ENCODE results near the gene SLC6A11. TPM values are rescaled to one million over a fixed set of nuclear protein-coding genes. Genes with fewer than 3 reads are reported as not detected.

Gene SLC6A11
- polyA plus RNA-seq, 1 experiment: not detected

DNA sequence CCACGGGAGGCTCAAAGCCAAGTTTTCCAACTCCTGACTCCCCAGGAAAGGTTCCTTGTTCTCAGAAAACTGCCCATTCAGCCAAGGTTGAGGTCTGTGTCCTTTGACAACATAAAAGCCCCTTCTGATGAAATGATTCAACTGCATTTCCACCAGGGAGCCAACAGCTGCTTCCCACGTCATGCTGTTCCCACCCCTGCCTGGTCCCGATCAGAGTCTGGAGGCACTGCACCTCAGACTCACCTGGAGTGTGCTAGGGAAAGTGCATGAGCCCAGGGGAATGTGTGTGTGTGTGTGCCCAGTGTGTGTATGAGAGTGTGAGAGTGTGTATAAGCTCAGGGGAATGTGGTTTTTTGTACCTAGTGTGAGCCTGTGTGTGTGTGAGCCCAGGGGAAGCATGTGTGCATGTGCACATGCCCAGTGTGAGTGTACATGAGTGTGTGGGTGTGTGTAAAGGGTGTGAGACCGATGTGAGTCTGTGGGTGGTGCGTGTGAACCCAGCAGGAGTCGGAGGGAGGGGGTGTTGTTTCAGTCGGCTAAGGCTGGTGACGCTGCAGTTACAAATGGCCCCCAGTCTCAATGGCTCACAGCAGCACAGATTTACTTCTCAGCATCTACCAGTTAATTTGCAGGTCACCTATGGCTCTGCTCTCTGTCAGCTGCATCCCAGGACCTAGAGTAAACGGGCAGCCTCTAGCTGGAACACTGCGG, 156.2 kb downstream of the SLC6A11 start:
- no peak for TF ChIP-seq CTCF (IDR thresholded peaks at IDR 0.05; ENCODE audit: insufficient read depth, low read depth, low read length)
- Histone ChIP-seq H3K4me3 (ENCODE audit: low read depth, low read length) (no peak overlapping the region), H3K27me3 (ENCODE audit: control insufficient read depth, insufficient read depth, low read length) (no peaks in the 10 kb centered on the region; the same call in 1 of the 2 replicates), H3K36me3 (ENCODE audit: control insufficient read depth, insufficient read depth, low read length) (no peaks in the 10 kb centered on the region)
- no peak for DNase-seq (ENCODE audit: low read depth)
- POLR2A ChIA-PET: no interaction called here
- CTCF ChIA-PET: no interaction called here

DNA sequence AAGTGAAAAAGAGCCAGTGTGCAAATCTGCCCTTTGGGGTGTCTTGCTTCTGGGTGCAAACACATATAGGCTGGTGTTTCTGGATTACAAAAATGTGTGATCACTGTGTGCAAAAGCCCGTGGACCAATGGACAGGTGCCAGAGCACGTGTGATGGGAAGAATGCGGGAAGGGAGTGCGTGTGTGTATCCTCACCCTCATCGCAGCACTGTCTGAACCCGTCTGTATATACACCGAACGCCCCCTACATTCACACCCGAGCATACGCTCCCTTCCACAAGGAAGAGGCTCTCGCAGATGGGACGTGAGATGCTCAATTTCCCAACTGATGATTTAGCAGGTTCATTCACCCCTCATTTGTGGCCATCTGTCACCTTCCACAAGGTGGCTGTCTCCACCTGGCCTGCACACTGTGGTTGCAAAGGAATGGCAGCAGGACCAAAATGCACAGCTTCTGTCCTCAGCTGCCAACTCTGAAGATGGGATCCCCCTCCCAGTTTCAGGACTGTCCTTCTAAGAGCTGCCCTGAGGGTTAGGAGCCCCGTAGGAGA, 157.1 kb downstream of the SLC6A11 start:
- H3K27me3 ChIP-seq (ENCODE audit: control insufficient read depth, insufficient read depth, low read length): no peaks in the 10 kb centered on the region; the same call in 1 of the 2 replicates
- H3K36me3 ChIP-seq (ENCODE audit: control insufficient read depth, insufficient read depth, low read length): no peaks in the 10 kb centered on the region
- CTCF ChIA-PET: interaction anchor here (0.8 kb wide), 1 partner anchor 10 kb away, joined by 3 read pairs; no protein-coding TSS in a partner anchor
- POLR2A ChIA-PET: no interaction called here
- DNase-seq (ENCODE audit: low read depth): no peak
- TF ChIP-seq CTCF (IDR thresholded peaks at IDR 0.05; ENCODE audit: insufficient read depth, low read depth, low read length): no peak
- no peak overlapping the region for H3K4me3 ChIP-seq (ENCODE audit: low read depth, low read length)

- Histone ChIP-seq H3K36me3 (ENCODE audit: control insufficient read depth, insufficient read depth, low read length) (no peaks in the 10 kb centered on the region), H3K27me3 (ENCODE audit: control insufficient read depth, insufficient read depth, low read length) (no peaks in the 10 kb centered on the region; the same call in 1 of the 2 replicates), H3K4me3 (ENCODE audit: low read depth, low read length) (no peak overlapping the region)
- no peak for TF ChIP-seq CTCF (IDR thresholded peaks at IDR 0.05; ENCODE audit: insufficient read depth, low read depth, low read length)
- CTCF ChIA-PET: interaction anchor here (0.8 kb wide), 1 partner anchor 9 kb away, joined by 3 read pairs; no protein-coding TSS in a partner anchor
- no peak for DNase-seq (ENCODE audit: low read depth)
- POLR2A ChIA-PET: no interaction called here
Measured at GRCh38 chr3:10974131-10974530, 158.1 kb downstream of the SLC6A11 start.

- TF ChIP-seq CTCF (IDR thresholded peaks at IDR 0.05; ENCODE audit: insufficient read depth, low read depth, low read length): no peak
- Histone ChIP-seq H3K27me3 (ENCODE audit: control insufficient read depth, insufficient read depth, low read length) (no peaks in the 10 kb centered on the region), H3K36me3 (ENCODE audit: control insufficient read depth, insufficient read depth, low read length) (no peaks in the 10 kb centered on the region), H3K4me3 (ENCODE audit: low read depth, low read length) (no peak overlapping the region)
- no peak for DNase-seq (ENCODE audit: low read depth)
- ChIA-PET CTCF (no interaction called here), POLR2A (no interaction called here)
Measured at GRCh38 chr3:10974746-10975375, 158.8 kb downstream of the SLC6A11 start.

GRCh38 chr3:10975695-10976234, 159.7 kb downstream of the SLC6A11 start:
- ChIA-PET POLR2A (no interaction called here), CTCF (no interaction called here)
- DNase-seq (ENCODE audit: low read depth): no peak
- no peaks in the 10 kb centered on the region for H3K36me3 ChIP-seq (ENCODE audit: control insufficient read depth, insufficient read depth, low read length)
- no peaks in the 10 kb centered on the region for H3K27me3 ChIP-seq (ENCODE audit: control insufficient read depth, insufficient read depth, low read length)
- no peak for TF ChIP-seq CTCF (IDR thresholded peaks at IDR 0.05; ENCODE audit: insufficient read depth, low read depth, low read length)
- H3K4me3 ChIP-seq (ENCODE audit: low read depth, low read length): no peak overlapping the region

All from BJ (cell line).